Uterus (tissue), 2 donors: ENCODE data around the gene SLC22A5.

Experiments used
- CTCF ChIP-seq, 4 experiments: fragments of 200-600 bp in 2 of 4; fragments of 450-650 bp in 2 of 4; sonication (generic) in 2 of 4; IDR thresholded peaks; one replicate each; pipeline ENCODE4 v1.5.1; 2016 to 2019; ENCODE audit warnings: antibody characterized with exemption in 4 of 4, mild to moderate bottlenecking in 2 of 4, moderate library complexity in 1 of 4
- POLR2A ChIP-seq, 2 donors: fragments of 450-650 bp; IDR thresholded peaks; one replicate each; pipeline ENCODE4 v1.6.1; 2016; ENCODE audit warnings: antibody characterized with exemption in 2 of 2, mild to moderate bottlenecking in 1 of 2, moderate library complexity in 1 of 2

- TF ChIP-seq CTCF (IDR thresholded peaks at IDR 0.05) (no peak), POLR2A (IDR thresholded peaks at IDR 0.05) (no peak)
Observed at GRCh38 chr5:132421462-132421861, 52.0 kb downstream of the SLC22A5 start.
